Gastrocnemius medialis (tissue), 4 donors: ENCODE results near the gene KRTAP6-3. TPM values are rescaled to one million over a fixed set of nuclear protein-coding genes. Genes with fewer than 3 reads are reported as not detected.

Source experiments
- ATAC-seq, 2 donors: fragments of 150-250 bp; one replicate each; pipeline ENCODE4 v1.9.1; 2016
- DNase-seq, 2 donors: peaks; one replicate each; pipeline ENCODE4 v3.0.0-alpha.2; 2019
- H3K27ac ChIP-seq, 4 donors: fragments of 200-600 bp; sonication (generic); 1 replicate in 1 of 4; 2 replicates in 3 of 4; pipeline ENCODE4 v1.5.1; 2016 to 2018; ENCODE audit warnings: mild to moderate bottlenecking in 2 of 4, moderate library complexity in 1 of 4
- H3K27me3 ChIP-seq, 3 donors: fragments of 200-600 bp; sonication (generic) in 2 of 3; 1 replicate in 1 of 3; 2 replicates in 2 of 3; pipeline versions ENCODE4 v1.5.1 to v1.6.0; 2016 to 2019; ENCODE audit warnings: mild to moderate bottlenecking in 1 of 3, moderate library complexity in 1 of 3
- H3K36me3 ChIP-seq, 2 donors: fragments of 200-600 bp; sonication (generic) in 1 of 2; one replicate each; pipeline ENCODE4 v1.5.1; 2017 to 2018
- H3K4me1 ChIP-seq, 2 donors: fragments of 200-600 bp; sonication (generic) in 1 of 2; one replicate each; pipeline ENCODE4 v1.5.1; 2016 to 2017; ENCODE audit warnings: mild to moderate bottlenecking in 2 of 2
- H3K4me3 ChIP-seq, 4 donors: fragments of 200-600 bp; sonication (generic) in 3 of 4; 1 replicate in 1 of 4; 2 replicates in 3 of 4; pipeline ENCODE4 v1.5.1; 2016 to 2019; ENCODE audit warnings: mild to moderate bottlenecking in 2 of 4
- H3K9me3 ChIP-seq, 3 donors: fragments of 200-600 bp; sonication (generic) in 2 of 3; 1 replicate in 1 of 3; 2 replicates in 2 of 3; pipeline ENCODE4 v1.5.1; 2016 to 2019
- POLR2A ChIP-seq, 2 donors: fragments of 450-650 bp; IDR thresholded peaks; one replicate each; pipeline ENCODE4 v1.6.1; 2017; ENCODE audit warnings: antibody characterized with exemption in 2 of 2, mild to moderate bottlenecking in 2 of 2, moderate library complexity in 2 of 2
- in situ Hi-C, 4 donors: fragments of 200-750 bp; cut with MboI; loops; one replicate each; pipeline versions ENCODE4 v1.15.0 to v1.8.0; 2017; ENCODE audit warnings: low sequenced_read_pairs in 4 of 4
- intact Hi-C: fragments of 100-400 bp; cut with DNase I; formaldehyde crosslinking; loops from one replicate; pipeline ENCODE4 v1.15.1; 2023; ENCODE audit warnings: low total_unique reads
- total RNA-seq, 4 donors: library from RNA; depleted of rRNA; stranded (reverse); fragments of >200 nt; gene quantifications; one replicate each; pipeline versions ENCODE4 v1.1.0 to v1.2.3, GENCODE V29; 2016
- TF ChIP-seq, protein P1 (sequence below), 5 experiments: fragments of 450-650 bp in 3 of 5; fragments of 200-600 bp in 2 of 5; sonication (generic) in 2 of 5; IDR thresholded peaks in 4 of 5; conservative IDR thresholded peaks in 1 of 5; 1 replicate in 4 of 5; 2 replicates in 1 of 5; pipeline ENCODE4 v1.5.1; 2016 to 2019; ENCODE audit warnings: antibody characterized with exemption in 5 of 5, mild to moderate bottlenecking in 3 of 5, moderate library complexity in 3 of 5

The KRTAP6-3 gene
- total RNA-seq, 4 donors from 2014 or later = not detected

DNA sequence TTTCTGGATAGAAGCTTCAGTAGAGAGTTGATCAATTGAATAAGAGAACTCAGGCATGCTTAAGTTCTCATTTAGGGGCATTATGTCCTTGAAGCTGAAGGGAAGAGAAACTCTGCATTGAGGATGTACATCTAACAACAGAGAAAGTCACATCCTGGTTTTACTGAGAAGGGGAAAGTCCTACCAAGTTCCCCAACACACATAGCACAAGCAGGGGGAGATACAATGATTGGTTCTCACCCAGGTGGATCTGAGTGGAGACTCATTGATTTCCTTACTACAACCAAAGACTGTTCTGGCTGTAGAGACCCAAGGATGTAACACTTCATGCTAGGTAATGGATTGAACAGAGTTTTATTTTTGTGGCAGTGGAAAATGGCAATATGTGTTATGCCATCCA is 23.0 kb downstream of the KRTAP6-3 start:
- H3K27ac ChIP-seq = no peak overlapping the region
- intact Hi-C loops = no loop called here
- no peak for ATAC-seq

DNA sequence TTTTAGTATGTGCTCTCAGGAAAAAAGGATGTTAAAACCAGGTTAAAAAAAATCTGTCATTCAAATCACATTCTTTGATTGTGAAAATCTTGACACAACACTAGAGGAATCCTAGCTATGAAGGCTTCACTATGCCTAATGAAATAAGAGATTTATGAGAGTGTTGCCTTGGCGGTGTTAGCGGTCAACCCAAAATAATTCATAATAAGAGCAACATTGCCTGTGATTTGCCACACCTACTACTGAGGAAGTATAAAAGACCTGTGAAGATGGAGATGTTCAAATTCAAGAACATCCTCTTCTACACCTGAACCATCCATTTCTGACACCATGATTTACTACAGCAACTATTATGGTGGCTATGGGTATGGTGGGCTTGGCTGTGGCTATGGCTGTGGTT is 23.9 kb downstream of the KRTAP6-3 start, which contains the start of gene KRTAP20-1:
TSS of gene KRTAP20-1 (plus strand) at position 301 of the 400 bp plus-strand sequence. CDS start at position 331, 30 bp downstream.
- no peak within 1 kb of the TSS for H3K27ac ChIP-seq
- intact Hi-C loops = no loop called here
- H3K27me3 ChIP-seq = no peaks in the 10 kb centered on the region
- DNase-seq (no peak), ATAC-seq (no peak)
- no peak for TF ChIP-seq POLR2A (IDR thresholded peaks at IDR 0.05)
- TF ChIP-seq, protein P1, sequence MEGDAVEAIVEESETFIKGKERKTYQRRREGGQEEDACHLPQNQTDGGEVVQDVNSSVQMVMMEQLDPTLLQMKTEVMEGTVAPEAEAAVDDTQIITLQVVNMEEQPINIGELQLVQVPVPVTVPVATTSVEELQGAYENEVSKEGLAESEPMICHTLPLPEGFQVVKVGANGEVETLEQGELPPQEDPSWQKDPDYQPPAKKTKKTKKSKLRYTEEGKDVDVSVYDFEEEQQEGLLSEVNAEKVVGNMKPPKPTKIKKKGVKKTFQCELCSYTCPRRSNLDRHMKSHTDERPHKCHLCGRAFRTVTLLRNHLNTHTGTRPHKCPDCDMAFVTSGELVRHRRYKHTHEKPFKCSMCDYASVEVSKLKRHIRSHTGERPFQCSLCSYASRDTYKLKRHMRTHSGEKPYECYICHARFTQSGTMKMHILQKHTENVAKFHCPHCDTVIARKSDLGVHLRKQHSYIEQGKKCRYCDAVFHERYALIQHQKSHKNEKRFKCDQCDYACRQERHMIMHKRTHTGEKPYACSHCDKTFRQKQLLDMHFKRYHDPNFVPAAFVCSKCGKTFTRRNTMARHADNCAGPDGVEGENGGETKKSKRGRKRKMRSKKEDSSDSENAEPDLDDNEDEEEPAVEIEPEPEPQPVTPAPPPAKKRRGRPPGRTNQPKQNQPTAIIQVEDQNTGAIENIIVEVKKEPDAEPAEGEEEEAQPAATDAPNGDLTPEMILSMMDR (IDR thresholded peaks at IDR 0.05 in 4 of 5, conservative IDR thresholded peaks at IDR 0.05 in 1 of 5) = no peak
- H3K36me3 ChIP-seq = no peaks in the 10 kb centered on the region
- no peaks in the 10 kb centered on the region for H3K9me3 ChIP-seq
- no peak within 1 kb of the TSS for H3K4me3 ChIP-seq
- no peaks in the 10 kb centered on the region for H3K4me1 ChIP-seq
- in situ Hi-C loops = no loop called here

More for the DNA sequence above, 23.0 kb downstream of the KRTAP6-3 start:
- no peak for DNase-seq
- Histone ChIP-seq H3K36me3 (no peaks in the 10 kb centered on the region), H3K4me1 (no peaks in the 10 kb centered on the region), H3K27me3 (no peaks in the 10 kb centered on the region), H3K4me3 (no peak overlapping the region), H3K9me3 (no peaks in the 10 kb centered on the region)
- in situ Hi-C loops = no loop called here
- no peak for TF ChIP-seq POLR2A (IDR thresholded peaks at IDR 0.05)
- TF ChIP-seq, protein P1 (IDR thresholded peaks at IDR 0.05 in 4 of 5, conservative IDR thresholded peaks at IDR 0.05 in 1 of 5) = no peak

DNA sequence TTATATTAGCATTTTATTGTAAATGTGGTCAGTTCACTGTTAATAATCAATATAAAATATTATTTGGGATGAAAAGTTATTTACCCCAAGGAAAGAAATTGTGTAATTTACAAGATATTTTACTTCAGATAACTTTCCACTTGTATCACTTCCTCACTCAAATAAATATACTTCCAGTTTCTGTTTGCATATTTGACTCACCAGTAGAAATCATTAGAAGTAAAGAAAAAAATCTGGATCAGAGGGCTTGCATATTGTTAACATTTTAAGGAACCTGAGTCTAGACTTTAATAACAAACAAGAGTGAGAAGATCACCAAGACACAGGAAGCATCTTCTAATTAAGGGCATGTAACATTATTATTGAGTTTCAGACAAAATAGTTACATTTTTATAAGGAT is 27.8 kb downstream of the KRTAP6-3 start:
- TF ChIP-seq POLR2A (IDR thresholded peaks at IDR 0.05) = no peak
- TF ChIP-seq, protein P1 (IDR thresholded peaks at IDR 0.05 in 4 of 5, conservative IDR thresholded peaks at IDR 0.05 in 1 of 5) = no peak
- no peaks in the 10 kb centered on the region for H3K36me3 ChIP-seq
- no peaks in the 10 kb centered on the region for H3K27me3 ChIP-seq
- in situ Hi-C loops (no loop called here), intact Hi-C loops (no loop called here)
- no peak overlapping the region for H3K27ac ChIP-seq
- H3K4me1 ChIP-seq = no peaks in the 10 kb centered on the region
- no peak for DNase-seq
- no peaks in the 10 kb centered on the region for H3K9me3 ChIP-seq
- no peak overlapping the region for H3K4me3 ChIP-seq
- no peak for ATAC-seq

DNA sequence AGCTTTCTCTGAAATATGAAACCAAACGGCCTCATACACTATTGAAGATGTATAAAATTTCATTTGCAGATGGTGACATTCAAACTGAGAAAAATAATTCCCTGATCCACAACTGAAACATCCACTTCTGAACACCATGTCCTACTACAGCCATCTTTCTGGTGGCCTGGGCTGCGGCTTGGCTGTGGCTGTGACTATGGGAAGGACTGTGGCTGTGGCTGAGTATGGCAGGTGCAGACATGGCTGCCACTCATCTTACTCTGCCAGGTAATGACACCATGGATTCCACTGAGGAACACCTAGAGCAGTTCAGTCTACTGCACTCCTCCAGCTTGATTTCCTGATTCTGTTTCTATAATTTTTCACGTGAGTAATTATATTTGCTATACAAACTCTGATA is 28.3 kb downstream of the KRTAP6-3 start, which contains the start of gene KRTAP20-4:
TSS of gene KRTAP20-4 (plus strand) at position 106 of the 400 bp plus-strand sequence.
- ATAC-seq (no peak), DNase-seq (no peak)
- Histone ChIP-seq H3K36me3 (no peaks in the 10 kb centered on the region), H3K4me3 (no peak within 1 kb of the TSS), H3K4me1 (no peaks in the 10 kb centered on the region), H3K27ac (no peak within 1 kb of the TSS), H3K9me3 (no peaks in the 10 kb centered on the region), H3K27me3 (no peaks in the 10 kb centered on the region)
- TF ChIP-seq, protein P1 (IDR thresholded peaks at IDR 0.05 in 4 of 5, conservative IDR thresholded peaks at IDR 0.05 in 1 of 5) = no peak
- TF ChIP-seq POLR2A (IDR thresholded peaks at IDR 0.05) = no peak
- intact Hi-C loops = no loop called here
- in situ Hi-C loops = no loop called here

DNA sequence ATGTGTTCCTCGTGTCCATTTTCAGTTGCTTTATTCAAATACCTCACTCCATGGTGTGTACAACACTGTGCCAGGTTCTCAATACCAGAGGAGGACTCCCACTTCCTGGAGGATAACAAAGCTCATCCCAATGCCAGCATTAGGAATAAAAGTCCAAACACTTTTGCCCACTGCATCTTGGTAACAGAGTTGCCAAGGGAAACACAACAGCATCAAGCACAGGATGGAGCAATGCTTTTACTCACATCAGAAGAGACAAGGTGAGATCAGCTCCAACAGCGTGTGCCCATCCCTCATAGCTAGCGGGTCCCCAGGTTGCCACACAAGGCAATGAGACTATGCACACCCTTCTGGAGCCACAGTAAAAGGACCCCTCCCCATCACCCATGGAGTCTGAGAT is 31.1 kb downstream of the KRTAP6-3 start:
- no peak overlapping the region for H3K27ac ChIP-seq
- in situ Hi-C loops = no loop called here
- H3K4me3 ChIP-seq = no peak overlapping the region
- TF ChIP-seq, protein P1 (IDR thresholded peaks at IDR 0.05 in 4 of 5, conservative IDR thresholded peaks at IDR 0.05 in 1 of 5) = no peak
- no peak for TF ChIP-seq POLR2A (IDR thresholded peaks at IDR 0.05)
- no peaks in the 10 kb centered on the region for H3K9me3 ChIP-seq
- DNase-seq = no peak
- no peaks in the 10 kb centered on the region for H3K4me1 ChIP-seq
- H3K36me3 ChIP-seq = no peaks in the 10 kb centered on the region
- intact Hi-C loops = no loop called here
- no peak for ATAC-seq
- no peaks in the 10 kb centered on the region for H3K27me3 ChIP-seq
